Natural killer cell (primary cell): Measurements from ENCODE around the gene GULP1. TPM values are rescaled to one million over a fixed set of nuclear protein-coding genes. Genes with fewer than 3 reads are reported as not detected.

Experiments used
- ATAC-seq, 3 donors: fragments of 150-1000 bp in 2 of 3; fragments of 200-7000 bp in 1 of 3; cut with Tn5 transposase; 1 replicate in 1 of 3; 2 replicates in 2 of 3; pipeline ENCODE4 v1.10.0; 2021; ENCODE audit warnings: mild to moderate bottlenecking in 2 of 3, moderate library complexity in 2 of 3
- DNase-seq, 2 donors: peaks; one replicate each; pipeline versions ENCODE4 v3.0.0 to v3.0.0-alpha.2; 2013 to 2021; ENCODE audit warnings: mixed read lengths in 1 of 2
- H3K27ac ChIP-seq: one replicate; pipeline ENCODE4 v1.5.1; 2013; ENCODE audit warnings: mild to moderate bottlenecking, low read length
- H3K27me3 ChIP-seq: one replicate; pipeline ENCODE4 v1.6.1; 2013; ENCODE audit warnings: low read length; ENCODE audit not compliant: control insufficient read depth, insufficient read depth
- H3K36me3 ChIP-seq: one replicate; pipeline ENCODE4 v1.6.1; 2013; ENCODE audit warnings: low read length; ENCODE audit not compliant: control insufficient read depth, insufficient read depth
- H3K4me1 ChIP-seq: one replicate; pipeline ENCODE4 v1.6.1; 2013; ENCODE audit warnings: low read length; ENCODE audit not compliant: control insufficient read depth, insufficient read depth
- H3K4me3 ChIP-seq: one replicate; pipeline ENCODE4 v1.5.1; 2013; ENCODE audit warnings: low read length
- H3K9me3 ChIP-seq: one replicate; pipeline ENCODE4 v1.6.1; 2013; ENCODE audit warnings: low read length; ENCODE audit not compliant: control insufficient read depth, insufficient read depth
- H3K27ac Mint-ChIP-seq, 2 donors: one replicate each; pipeline ENCODE4 v1.8.0; 2022; ENCODE audit warnings: mild to moderate bottlenecking in 2 of 2, mixed read lengths in 2 of 2, moderate library complexity in 1 of 2
- H3K27me3 Mint-ChIP-seq, 2 donors: one replicate each; pipeline ENCODE4 v1.8.0; 2022; ENCODE audit warnings: low read depth in 2 of 2, mixed read lengths in 2 of 2
- H3K36me3 Mint-ChIP-seq: one replicate; pipeline ENCODE4 v1.8.0; 2022; ENCODE audit warnings: mixed read lengths
- H3K4me1 Mint-ChIP-seq, 2 donors: one replicate each; pipeline ENCODE4 v1.8.0; 2022; ENCODE audit warnings: mixed read lengths in 2 of 2
- H3K4me3 Mint-ChIP-seq: one replicate; pipeline ENCODE4 v1.8.0; 2022; ENCODE audit warnings: mild to moderate bottlenecking, moderate library complexity, mixed read lengths
- H3K9me3 Mint-ChIP-seq, 2 donors: one replicate each; pipeline ENCODE4 v1.8.0; 2022; ENCODE audit warnings: mixed read lengths in 2 of 2
- CTCF ChIP-seq: fragments of 200-600 bp; IDR thresholded peaks from one replicate; pipeline ENCODE4 v1.8.0; 2022; ENCODE audit warnings: antibody characterized with exemption
- WGBS: methylation state at CpG from one replicate; pipeline ENCODE4 v1.1.7; 2013; ENCODE audit warnings: missing lambda C conversion rate; ENCODE audit not compliant: insufficient coverage; 5-methylcytosine and 5-hydroxymethylcytosine counted together
- intact Hi-C: fragments of 100-400 bp; cut with micrococcal nuclease; formaldehyde crosslinking; loops from one replicate; pipeline ENCODE4 v1.14.2; 2022
- total RNA-seq, 4 donors: library from RNA; stranded (reverse); fragments of 120-200 nt in 1 of 4; gene quantifications; one replicate each; pipeline versions ENCODE4 v1.2.3 to v1.2.4, GENCODE V29; 2013 to 2022

Gene GULP1
- total RNA-seq, 3 donors from 2014 or later (not counting 1 experiment from before 2014, with no cell fraction given) = not detected

GRCh38 chr2:188414869-188415753 is 123.4 kb downstream of the GULP1 start:
- no peak overlapping the region for H3K4me3 ChIP-seq
- ATAC-seq (no peak), DNase-seq (no peak)
- no peaks in the 10 kb centered on the region for H3K36me3 Mint-ChIP-seq
- no peak for TF ChIP-seq CTCF
- intact Hi-C loops = no loop called here
- no peaks in the 10 kb centered on the region for H3K4me1 ChIP-seq
- H3K9me3 Mint-ChIP-seq = peaks cover 8 to 9% of the 10 kb centered on the region in 2 donors
- no peak overlapping the region for H3K27ac Mint-ChIP-seq
- no peak overlapping the region for H3K27ac ChIP-seq
- H3K27me3 ChIP-seq = no peaks in the 10 kb centered on the region
- no peak overlapping the region for H3K4me3 Mint-ChIP-seq
- H3K9me3 ChIP-seq = peaks cover 4% of the 10 kb centered on the region
- no peaks in the 10 kb centered on the region for H3K4me1 Mint-ChIP-seq
- no peaks in the 10 kb centered on the region for H3K36me3 ChIP-seq
- no peaks in the 10 kb centered on the region for H3K27me3 Mint-ChIP-seq
- 89% methylated on average over 1 of the region's 1 CpG for WGBS

- no peak for DNase-seq
- ATAC-seq = no peak
- TF ChIP-seq CTCF = no peak
- Mint-ChIP-seq H3K27ac (no peak overlapping the region), H3K36me3 (no peaks in the 10 kb centered on the region), H3K9me3 (peaks cover 7 to 9% of the 10 kb centered on the region in 2 donors), H3K4me1 (no peaks in the 10 kb centered on the region), H3K27me3 (no peaks in the 10 kb centered on the region), H3K4me3 (no peak overlapping the region)
- no CpG with 5 or more reads among the region's 1 CpG for WGBS
- no peak overlapping the region for H3K27ac ChIP-seq
- no peak overlapping the region for H3K4me3 ChIP-seq
- H3K27me3 ChIP-seq = no peaks in the 10 kb centered on the region
- H3K36me3 ChIP-seq = no peaks in the 10 kb centered on the region
- intact Hi-C loops = no loop called here
- peaks cover 9% of the 10 kb centered on the region for H3K9me3 ChIP-seq
- H3K4me1 ChIP-seq = no peaks in the 10 kb centered on the region
Observed at GRCh38 chr2:188415754-188416083, 124.0 kb downstream of the GULP1 start.

GRCh38 chr2:188416367-188416766 is 124.7 kb downstream of the GULP1 start:
- no peak overlapping the region for H3K27ac ChIP-seq
- peaks cover 10% of the 10 kb centered on the region for H3K9me3 ChIP-seq
- H3K4me1 Mint-ChIP-seq = no peaks in the 10 kb centered on the region
- no peaks in the 10 kb centered on the region for H3K27me3 ChIP-seq
- no peak overlapping the region for H3K27ac Mint-ChIP-seq
- DNase-seq (no peak), ATAC-seq (no peak)
- no peaks in the 10 kb centered on the region for H3K4me1 ChIP-seq
- no peak overlapping the region for H3K4me3 Mint-ChIP-seq
- no peak overlapping the region for H3K4me3 ChIP-seq
- intact Hi-C loops = no loop called here
- H3K36me3 ChIP-seq = no peaks in the 10 kb centered on the region
- no peak for TF ChIP-seq CTCF
- H3K36me3 Mint-ChIP-seq = no peaks in the 10 kb centered on the region
- no peaks in the 10 kb centered on the region for H3K27me3 Mint-ChIP-seq
- H3K9me3 Mint-ChIP-seq = peaks cover 7 to 9% of the 10 kb centered on the region in 2 donors

DNA sequence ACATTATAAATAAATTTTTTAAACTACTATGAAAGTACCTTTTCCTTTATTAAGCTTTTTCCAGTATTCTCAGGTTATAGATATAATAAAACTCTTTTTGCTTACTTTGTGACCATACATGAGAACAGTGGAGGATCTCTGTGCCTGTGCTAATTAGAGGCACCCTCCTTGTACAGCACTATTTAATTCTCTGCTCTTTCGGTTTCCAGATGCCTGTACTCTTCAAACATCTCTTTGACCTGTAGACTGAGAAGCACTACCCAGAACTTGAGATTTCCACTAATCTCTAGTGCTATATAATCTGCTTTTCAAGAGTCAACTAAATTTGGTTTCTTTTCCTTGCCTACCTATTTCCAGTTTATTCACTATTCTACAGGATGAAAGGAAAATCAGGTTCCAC is 131.1 kb downstream of the GULP1 start:
- H3K9me3 Mint-ChIP-seq = peaks cover 12 to 16% of the 10 kb centered on the region in 2 donors
- H3K4me1 Mint-ChIP-seq = no peaks in the 10 kb centered on the region
- ATAC-seq (no peak), DNase-seq (no peak)
- intact Hi-C loops = no loop called here
- H3K27ac Mint-ChIP-seq = no peak overlapping the region
- H3K27me3 Mint-ChIP-seq = no peaks in the 10 kb centered on the region
- H3K36me3 Mint-ChIP-seq = peaks cover 9% of the 10 kb centered on the region
- no peaks in the 10 kb centered on the region for H3K4me1 ChIP-seq
- no peak for TF ChIP-seq CTCF
- WGBS = 83% methylated on average over 1 of the region's 1 CpG
- no peaks in the 10 kb centered on the region for H3K36me3 ChIP-seq
- H3K4me3 Mint-ChIP-seq = no peak overlapping the region
- H3K27ac ChIP-seq = no peak overlapping the region
- H3K9me3 ChIP-seq = peaks cover 6% of the 10 kb centered on the region
- H3K27me3 ChIP-seq = no peaks in the 10 kb centered on the region
- H3K4me3 ChIP-seq = no peak overlapping the region
